Lower lobe of right lung (tissue), 2 donors: ENCODE measurements around the gene SLC6A9. TPM values are rescaled to one million over a fixed set of nuclear protein-coding genes. Genes with fewer than 3 reads are reported as not detected.
A peak's percentile ranks its signal among the peaks of the same experiment; 100 is the strongest.

Experiments used
- ATAC-seq, 2 donors: fragments of 200-7000 bp; cut with Tn5 transposase; one replicate each; pipeline ENCODE4 v1.9.1; 2020 to 2022; ENCODE audit warnings: mild to moderate bottlenecking in 2 of 2, moderate library complexity in 2 of 2
- DNase-seq: peaks from one replicate; pipeline ENCODE4 v3.0.0-alpha.2; 2020
- H3K27ac ChIP-seq: fragments of 200-600 bp; one replicate; pipeline ENCODE4 v1.8.0; 2022
- H3K27me3 ChIP-seq: fragments of 200-600 bp; one replicate; pipeline ENCODE4 v1.8.0; 2022; ENCODE audit warnings: low read depth
- H3K36me3 ChIP-seq: fragments of 200-600 bp; one replicate; pipeline ENCODE4 v1.8.0; 2022; ENCODE audit warnings: mild to moderate bottlenecking
- H3K4me1 ChIP-seq: fragments of 200-600 bp; one replicate; pipeline ENCODE4 v1.8.0; 2022
- H3K4me3 ChIP-seq: fragments of 200-600 bp; one replicate; pipeline ENCODE4 v1.8.0; 2022; ENCODE audit warnings: mild to moderate bottlenecking
- H3K9me3 ChIP-seq: fragments of 200-600 bp; one replicate; pipeline ENCODE4 v1.8.0; 2022
- intact Hi-C: fragments of 100-400 bp; cut with DNase I; formaldehyde crosslinking; loops from one replicate; pipeline ENCODE4 v1.11.0; 2022
- total RNA-seq: library from RNA; stranded (reverse); fragmentation: NEBNext Ultra II Directional; extraction: Animal tissue kit (Norgen Biotek cat#: 25700); gene quantifications from one replicate; pipeline ENCODE4 v1.2.1, GENCODE V29; 2021
- TF ChIP-seq, protein P1 (sequence below): fragments of 200-600 bp; IDR thresholded peaks from one replicate; pipeline ENCODE4 v1.8.0; 2022; ENCODE audit warnings: antibody characterized with exemption, mild to moderate bottlenecking
- donor health status: DM: no; HTN: yes; CAD: no; lungs with severe emphysema.

Gene SLC6A9
- total RNA-seq, 1 donor from 2014 or later = 24.2 TPM

DNA sequence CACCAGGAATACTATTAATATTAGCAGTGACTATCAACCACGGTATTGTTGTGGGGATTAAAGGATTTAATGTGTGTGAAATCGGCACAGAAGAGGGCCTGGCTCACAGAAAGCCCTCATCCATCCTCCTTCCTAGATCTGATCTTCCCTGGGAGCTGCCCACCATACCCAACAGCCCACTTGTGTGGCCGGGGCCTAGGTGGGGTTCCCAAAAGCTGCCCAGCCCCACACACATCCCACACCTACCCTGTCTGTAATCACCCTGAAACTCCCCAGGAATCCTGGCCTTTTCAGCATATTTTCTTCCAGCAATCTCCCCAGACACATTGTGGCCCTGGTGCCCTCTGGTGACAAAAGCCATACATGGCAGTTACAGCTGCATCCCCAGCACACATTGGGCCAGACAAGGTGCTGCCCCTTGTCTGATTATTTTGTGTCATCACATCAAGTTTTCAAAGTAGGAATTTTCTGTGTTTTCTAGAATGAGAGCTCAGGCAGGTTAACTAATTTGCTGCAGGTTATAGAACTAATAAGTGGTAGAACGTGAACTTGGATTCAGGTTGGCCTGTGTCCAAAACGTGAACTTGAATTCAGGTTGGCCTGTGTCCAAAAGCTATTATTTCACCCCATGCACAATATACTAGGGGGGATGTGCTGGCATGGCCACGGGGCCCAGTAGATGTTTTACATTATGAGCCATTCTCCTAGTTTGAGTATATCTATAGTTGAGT is 5.3 kb upstream of the SLC6A9 start:
- Histone ChIP-seq H3K4me3 (no peak overlapping the region), H3K36me3 (no peaks in the 10 kb centered on the region), H3K27me3 (no peaks in the 10 kb centered on the region), H3K9me3 (no peaks in the 10 kb centered on the region), H3K4me1 (peaks cover 31% of the 10 kb centered on the region), H3K27ac (peak overlapping the region; percentile 36)
- ATAC-seq (peak; percentile 77 to 82), DNase-seq (peak; percentile 65)
- intact Hi-C loops = no loop called here
- TF ChIP-seq, protein P1, sequence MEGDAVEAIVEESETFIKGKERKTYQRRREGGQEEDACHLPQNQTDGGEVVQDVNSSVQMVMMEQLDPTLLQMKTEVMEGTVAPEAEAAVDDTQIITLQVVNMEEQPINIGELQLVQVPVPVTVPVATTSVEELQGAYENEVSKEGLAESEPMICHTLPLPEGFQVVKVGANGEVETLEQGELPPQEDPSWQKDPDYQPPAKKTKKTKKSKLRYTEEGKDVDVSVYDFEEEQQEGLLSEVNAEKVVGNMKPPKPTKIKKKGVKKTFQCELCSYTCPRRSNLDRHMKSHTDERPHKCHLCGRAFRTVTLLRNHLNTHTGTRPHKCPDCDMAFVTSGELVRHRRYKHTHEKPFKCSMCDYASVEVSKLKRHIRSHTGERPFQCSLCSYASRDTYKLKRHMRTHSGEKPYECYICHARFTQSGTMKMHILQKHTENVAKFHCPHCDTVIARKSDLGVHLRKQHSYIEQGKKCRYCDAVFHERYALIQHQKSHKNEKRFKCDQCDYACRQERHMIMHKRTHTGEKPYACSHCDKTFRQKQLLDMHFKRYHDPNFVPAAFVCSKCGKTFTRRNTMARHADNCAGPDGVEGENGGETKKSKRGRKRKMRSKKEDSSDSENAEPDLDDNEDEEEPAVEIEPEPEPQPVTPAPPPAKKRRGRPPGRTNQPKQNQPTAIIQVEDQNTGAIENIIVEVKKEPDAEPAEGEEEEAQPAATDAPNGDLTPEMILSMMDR = peak; percentile 84

GRCh38 chr1:44035726-44036408 is 4.6 kb upstream of the SLC6A9 start:
- Histone ChIP-seq H3K27me3 (no peaks in the 10 kb centered on the region), H3K9me3 (no peaks in the 10 kb centered on the region), H3K4me3 (no peak overlapping the region), H3K4me1 (peaks cover 35% of the 10 kb centered on the region), H3K36me3 (no peaks in the 10 kb centered on the region), H3K27ac (peak overlapping the region; percentile 36)
- ATAC-seq (peak in 1 of 2 donors; percentile 20), DNase-seq (no peak)
- TF ChIP-seq, protein P1 = no peak
- intact Hi-C loops = no loop called here

DNA sequence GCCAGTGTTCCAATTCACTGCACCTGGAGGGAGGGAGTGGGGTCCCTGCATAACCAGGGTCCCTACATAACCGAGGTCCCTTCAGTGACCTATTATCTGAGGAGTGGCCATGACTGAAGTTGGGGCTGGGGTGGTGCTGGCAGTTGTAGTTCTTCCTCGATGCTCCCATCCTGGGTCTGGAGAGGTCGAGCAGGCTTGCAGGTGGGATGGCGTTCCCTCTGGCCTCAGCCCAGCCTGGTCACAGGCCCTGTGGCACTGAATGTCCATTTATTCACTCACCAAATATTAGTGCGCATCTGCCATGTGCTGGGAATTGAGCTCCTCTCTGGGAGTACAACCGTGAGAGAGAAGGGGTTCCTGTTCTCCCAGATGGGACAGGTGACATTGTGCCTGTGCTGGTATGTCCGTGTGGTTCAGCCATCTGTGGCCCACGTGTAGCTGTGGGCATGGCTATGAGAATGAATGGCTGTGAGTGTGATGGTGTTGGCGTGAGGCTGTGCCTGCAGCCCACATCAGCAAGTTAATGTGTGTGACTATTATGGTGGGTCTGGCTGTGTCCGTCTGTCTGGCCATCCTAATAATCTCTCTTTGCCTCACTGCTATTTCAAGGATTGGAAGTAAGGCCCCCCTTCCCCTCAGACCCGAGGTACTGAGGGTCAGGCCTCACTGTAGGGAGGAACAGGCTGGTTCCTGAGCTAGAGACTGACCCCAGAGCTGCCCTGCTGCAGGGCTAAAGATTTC is 3.9 kb upstream of the SLC6A9 start:
- H3K4me1 ChIP-seq = peaks cover 35% of the 10 kb centered on the region
- peak overlapping the region; percentile 36 for H3K27ac ChIP-seq
- H3K9me3 ChIP-seq = no peaks in the 10 kb centered on the region

DNA sequence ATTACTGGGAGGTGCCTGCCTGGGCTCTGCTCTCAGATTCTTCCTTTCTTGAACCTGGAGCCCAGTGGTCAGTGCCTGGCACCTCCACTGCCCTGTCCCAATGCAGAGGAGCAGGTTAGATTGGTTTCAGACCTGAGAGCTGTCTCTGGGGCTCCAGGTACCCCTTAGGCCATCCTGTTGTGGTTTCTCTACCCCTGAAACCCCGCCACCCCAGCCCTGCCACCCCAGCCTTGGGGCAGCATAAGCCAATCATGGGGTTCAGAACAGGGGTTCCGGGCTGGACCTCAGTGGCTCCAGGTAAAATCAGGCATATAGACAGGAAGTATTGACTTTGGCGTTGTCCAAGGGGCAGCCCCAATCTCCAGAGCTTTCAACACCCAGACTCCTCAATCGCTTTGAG is 3.2 kb upstream of the SLC6A9 start:
- intact Hi-C loops = no loop called here
- H3K27ac ChIP-seq = no peak overlapping the region
- H3K36me3 ChIP-seq = no peaks in the 10 kb centered on the region
- TF ChIP-seq, protein P1 = no peak
- no peak for DNase-seq
- H3K9me3 ChIP-seq = no peaks in the 10 kb centered on the region
- H3K27me3 ChIP-seq = no peaks in the 10 kb centered on the region
- peaks cover 36% of the 10 kb centered on the region for H3K4me1 ChIP-seq
- no peak overlapping the region for H3K4me3 ChIP-seq
- ATAC-seq = no peak

More for the DNA sequence above, 3.9 kb upstream of the SLC6A9 start:
- TF ChIP-seq, protein P1 = no peak
- H3K4me3 ChIP-seq = no peak overlapping the region
- no peaks in the 10 kb centered on the region for H3K36me3 ChIP-seq
- no peak for ATAC-seq
- DNase-seq = no peak
- H3K27me3 ChIP-seq = no peaks in the 10 kb centered on the region
- intact Hi-C loops = no loop called here

DNA sequence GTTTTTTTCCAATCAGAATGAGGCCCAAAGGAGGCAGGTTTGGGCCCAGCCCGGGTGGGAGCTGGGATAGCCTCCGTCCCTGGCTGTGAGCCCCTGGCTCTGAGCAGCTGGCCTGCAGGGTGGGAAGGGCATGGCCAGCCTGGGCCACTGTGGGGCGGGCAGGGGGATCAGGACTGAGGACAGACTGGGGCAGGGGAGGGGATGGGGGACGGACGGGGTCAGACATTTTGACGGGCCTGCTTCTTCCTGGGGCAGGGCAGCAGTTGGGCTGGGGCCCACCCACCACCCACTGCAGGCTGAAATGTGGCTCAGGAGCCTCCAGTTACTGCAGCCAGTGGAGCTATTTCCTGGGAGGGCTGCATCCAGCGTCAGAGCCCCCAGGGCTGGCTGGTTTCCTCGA is 2.5 kb upstream of the SLC6A9 start:
- TF ChIP-seq, protein P1 = no peak
- peaks cover 43% of the 10 kb centered on the region for H3K4me1 ChIP-seq
- H3K4me3 ChIP-seq = no peak overlapping the region
- no peak for ATAC-seq
- H3K27me3 ChIP-seq = no peaks in the 10 kb centered on the region
- H3K9me3 ChIP-seq = no peaks in the 10 kb centered on the region
- H3K27ac ChIP-seq = no peak overlapping the region
- no peak for DNase-seq
- no peaks in the 10 kb centered on the region for H3K36me3 ChIP-seq
- intact Hi-C loops = no loop called here
